HG03442 (cell line): ENCODE measurements around the gene CTBP1.
A peak's percentile ranks its signal among the peaks of the same experiment; 100 is the strongest.

Source experiments
- ATAC-seq: cut with Tn5 transposase; IDR thresholded peaks from one replicate; pipeline ENCODE4 v1.9.1; 2021; ENCODE audit warnings: mild to moderate bottlenecking, moderate library complexity; ENCODE audit not compliant: unreplicated experiment

Gene CTBP1

GRCh38 chr4:1250921-1251772 lies 2.2 kb upstream of the CTBP1 start:
- no peak for ATAC-seq

GRCh38 chr4:1250527-1250812 lies 1.5 kb upstream of the CTBP1 start:
- ATAC-seq: no peak

- ATAC-seq: peak; percentile 2
Measured at GRCh38 chr4:1249731-1250526, 999 bp upstream of the CTBP1 start.

GRCh38 chr4:1249148-1249730 lies 309 bp upstream of the CTBP1 start:
- ATAC-seq: peak; percentile 54

- peak; percentile 10 for ATAC-seq
Measured at GRCh38 chr4:1247864-1248244, 1.1 kb downstream of the CTBP1 start.

GRCh38 chr4:1246901-1247863 lies 1.7 kb downstream of the CTBP1 start:
- ATAC-seq: no peak

- ATAC-seq: no peak
Measured at GRCh38 chr4:1246111-1246881, 2.6 kb downstream of the CTBP1 start.

- ATAC-seq: no peak
Measured at GRCh38 chr4:1245481-1246051, 3.4 kb downstream of the CTBP1 start.

GRCh38 chr4:1244978-1245471 lies 3.9 kb downstream of the CTBP1 start:
- no peak for ATAC-seq

GRCh38 chr4:1244081-1244977 lies 4.6 kb downstream of the CTBP1 start:
- no peak for ATAC-seq

- no peak for ATAC-seq
Measured at GRCh38 chr4:1243451-1244080, 5.4 kb downstream of the CTBP1 start.

- ATAC-seq: no peak
Measured at GRCh38 chr4:1242506-1243450, 6.2 kb downstream of the CTBP1 start.

GRCh38 chr4:1241936-1242505 lies 6.9 kb downstream of the CTBP1 start:
- ATAC-seq: no peak

GRCh38 chr4:1241466-1241935 lies 7.4 kb downstream of the CTBP1 start:
- ATAC-seq: no peak

GRCh38 chr4:1240721-1241465 lies 8.0 kb downstream of the CTBP1 start:
- ATAC-seq: no peak

GRCh38 chr4:1239950-1240307 lies 9.0 kb downstream of the CTBP1 start:
- ATAC-seq: no peak
